OCI-LY7 (cell line): Measurements from ENCODE around the gene MBTD1. TPM values are rescaled to one million over a fixed set of nuclear protein-coding genes. Genes with fewer than 3 reads are reported as not detected.

Experiments
- BruUV-seq: library from RNA; stranded (reverse); fragments of 400-500 nt; replicated peaks from 2 replicates; lab custom pipeline; 2021; lab: Mats Ljungman, UMichigan
- CTCF ChIA-PET: fragments of 300-600 bp; sonication (Branson Sonifier 250); formaldehyde crosslinking; loops from one replicate; lab custom pipeline; 2022; ENCODE audit warnings: antibody characterized with exemption; ENCODE audit not compliant: unreplicated experiment; lab: Charles Lee
- POLR2A ChIA-PET: fragments of 300-600 bp; sonication (Branson Sonifier 250); formaldehyde crosslinking; loops from one replicate; lab custom pipeline; 2022; ENCODE audit warnings: antibody characterized with exemption; lab: Charles Lee
- DNase-seq: peaks from one replicate; pipeline ENCODE4 v3.0.0-alpha.2; 2015; ENCODE audit warnings: low spot score
- H2AFZ ChIP-seq: fragments of 200-600 bp; sonication (generic), shearing (Covaris generic); 2 replicates; pipeline ENCODE4 v1.6.1; 2014; ENCODE audit warnings: mild to moderate bottlenecking, antibody characterized with exemption, low read length, moderate library complexity
- H3K27ac ChIP-seq: fragments of 200-600 bp; sonication (generic); 2 replicates; pipeline ENCODE4 v1.5.1; 2014; ENCODE audit warnings: mixed run types, low read depth, mild to moderate bottlenecking, moderate library complexity, low read length, inconsistent platforms; ENCODE audit not compliant: poor library complexity, severe bottlenecking
- H3K36me3 ChIP-seq: fragments of 200-600 bp; sonication (generic); 2 replicates; pipeline ENCODE4 v1.6.1; 2014; ENCODE audit warnings: mild to moderate bottlenecking, antibody characterized with exemption, low read length, moderate library complexity, mixed read lengths; ENCODE audit not compliant: insufficient read depth
- H3K4me1 ChIP-seq: fragments of 200-600 bp; sonication (generic); 2 replicates; pipeline ENCODE4 v1.5.1; 2014; ENCODE audit warnings: mild to moderate bottlenecking, low read length; ENCODE audit not compliant: insufficient read depth, poor library complexity, severe bottlenecking
- H3K4me2 ChIP-seq: fragments of 200-600 bp; sonication (generic); 2 replicates; pipeline ENCODE4 v1.6.1; 2014; ENCODE audit warnings: mild to moderate bottlenecking, low read length
- H3K4me3 ChIP-seq: fragments of 200-600 bp; sonication (generic); 2 replicates; pipeline ENCODE4 v1.5.1; 2014; ENCODE audit warnings: mild to moderate bottlenecking, low read depth, low read length; ENCODE audit not compliant: poor library complexity, severe bottlenecking
- H3K79me2 ChIP-seq: fragments of 200-600 bp; sonication (generic); 2 replicates; pipeline ENCODE4 v1.6.1; 2016; ENCODE audit warnings: low read depth, mild to moderate bottlenecking, low read length, moderate library complexity, mixed read lengths; ENCODE audit not compliant: insufficient read depth
- H3K9me2 ChIP-seq: fragments of 200-600 bp; sonication (generic); 2 replicates; pipeline ENCODE4 v1.6.1; 2016; ENCODE audit warnings: mild to moderate bottlenecking, low read length, mixed read lengths; ENCODE audit not compliant: insufficient read depth
- H3K9me3 ChIP-seq: fragments of 200-600 bp; sonication (generic); 2 replicates; pipeline ENCODE4 v1.6.1; 2014; ENCODE audit warnings: mild to moderate bottlenecking, mixed run types, low read length, mixed read lengths
- H4K20me1 ChIP-seq: fragments of 200-600 bp; sonication (generic); 2 replicates; pipeline ENCODE4 v1.6.1; 2014; ENCODE audit warnings: mild to moderate bottlenecking, antibody characterized with exemption, low read length, moderate library complexity, mixed read lengths; ENCODE audit not compliant: insufficient read depth
- EZH2phosphoT487 ChIP-seq: fragments of 200-600 bp; sonication (generic); IDR thresholded peaks from 2 replicates; pipeline ENCODE4 v1.6.1; 2018; ENCODE audit warnings: low read depth, borderline replicate concordance, mild to moderate bottlenecking, mixed run types, antibody characterized with exemption, low read length, moderate library complexity, mixed read lengths
- intact Hi-C: fragments of 100-400 bp; cut with micrococcal nuclease; formaldehyde crosslinking; loops from one replicate; pipeline ENCODE4 v1.10.0; 2022; ENCODE audit not compliant: unreplicated experiment
- total RNA-seq, 2 experiments: library from RNA; depleted of rRNA in 1 of 2; stranded (reverse); fragments of >200 nt in 1 of 2; shearing (Covaris generic) in 1 of 2; gene quantifications; 2 replicates each; pipeline ENCODE4 v1.2.3, GENCODE V29; 2014 to 2022
- TF ChIP-seq, protein P1 (sequence below): fragments of 200-600 bp; sonication (generic); conservative IDR thresholded peaks from 2 replicates; pipeline ENCODE4 v1.5.1; 2014; ENCODE audit warnings: mild to moderate bottlenecking, antibody characterized with exemption, low read length, moderate library complexity, mixed read lengths

MBTD1 gene
- total RNA-seq, 2 experiments from 2014 or later = 17.3 to 39.1 TPM

DNA sequence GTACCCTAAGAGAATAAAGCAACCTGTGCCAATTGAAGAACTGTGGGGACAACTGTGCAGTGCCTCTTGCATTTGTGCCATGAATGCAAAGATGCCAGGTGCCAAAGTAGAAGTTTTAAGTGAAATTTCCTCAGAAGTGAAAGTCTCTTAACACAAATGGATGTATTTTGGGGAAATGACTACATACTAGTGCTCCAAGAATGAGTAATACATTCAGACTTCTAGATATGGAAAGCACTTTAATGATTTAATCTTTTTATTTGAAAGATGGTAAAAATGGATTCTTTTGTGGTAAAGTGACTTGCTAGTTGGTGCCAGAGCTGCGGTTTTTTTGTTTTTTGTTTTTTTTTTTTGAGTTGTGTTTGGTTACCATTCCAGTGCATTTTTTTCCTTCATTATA is 15.5 kb upstream of the MBTD1 start:
- no peak for TF ChIP-seq EZH2phosphoT487
- TF ChIP-seq, protein P1, sequence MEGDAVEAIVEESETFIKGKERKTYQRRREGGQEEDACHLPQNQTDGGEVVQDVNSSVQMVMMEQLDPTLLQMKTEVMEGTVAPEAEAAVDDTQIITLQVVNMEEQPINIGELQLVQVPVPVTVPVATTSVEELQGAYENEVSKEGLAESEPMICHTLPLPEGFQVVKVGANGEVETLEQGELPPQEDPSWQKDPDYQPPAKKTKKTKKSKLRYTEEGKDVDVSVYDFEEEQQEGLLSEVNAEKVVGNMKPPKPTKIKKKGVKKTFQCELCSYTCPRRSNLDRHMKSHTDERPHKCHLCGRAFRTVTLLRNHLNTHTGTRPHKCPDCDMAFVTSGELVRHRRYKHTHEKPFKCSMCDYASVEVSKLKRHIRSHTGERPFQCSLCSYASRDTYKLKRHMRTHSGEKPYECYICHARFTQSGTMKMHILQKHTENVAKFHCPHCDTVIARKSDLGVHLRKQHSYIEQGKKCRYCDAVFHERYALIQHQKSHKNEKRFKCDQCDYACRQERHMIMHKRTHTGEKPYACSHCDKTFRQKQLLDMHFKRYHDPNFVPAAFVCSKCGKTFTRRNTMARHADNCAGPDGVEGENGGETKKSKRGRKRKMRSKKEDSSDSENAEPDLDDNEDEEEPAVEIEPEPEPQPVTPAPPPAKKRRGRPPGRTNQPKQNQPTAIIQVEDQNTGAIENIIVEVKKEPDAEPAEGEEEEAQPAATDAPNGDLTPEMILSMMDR = no peak
- Histone ChIP-seq H4K20me1 (no peaks in the 10 kb centered on the region), H3K9me2 (no peaks in the 10 kb centered on the region), H3K4me3 (no peak overlapping the region), H2AFZ (no peak overlapping the region), H3K27ac (no peak overlapping the region), H3K79me2 (peaks cover 24% of the 10 kb centered on the region), H3K4me2 (no peak overlapping the region), H3K36me3 (peaks cover 99% of the 10 kb centered on the region), H3K4me1 (no peaks in the 10 kb centered on the region), H3K9me3 (no peaks in the 10 kb centered on the region)
- ChIA-PET POLR2A (no interaction called here), CTCF (no interaction called here)
- no TSS peak for BruUV-seq
- no peak for DNase-seq
- intact Hi-C loops = no loop called here

DNA sequence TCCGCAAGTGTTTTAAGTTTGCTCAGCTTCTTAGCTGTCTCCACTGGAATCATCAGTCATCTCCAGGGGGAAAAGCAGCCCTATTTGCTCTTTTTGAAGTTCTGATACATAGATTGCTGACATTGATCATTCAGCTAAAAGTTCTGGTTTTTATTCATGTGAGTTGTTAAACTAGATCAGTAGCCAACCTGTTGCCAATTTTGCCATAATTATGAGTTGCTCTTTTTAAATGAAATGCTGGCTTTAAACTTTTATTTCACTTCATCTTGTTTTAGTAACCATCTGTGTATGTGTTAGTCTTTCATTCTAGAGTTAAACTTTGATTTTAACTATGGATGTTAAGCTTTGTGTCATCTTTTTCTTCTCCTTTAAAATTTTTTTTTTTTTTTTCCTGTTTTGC is 13.0 kb upstream of the MBTD1 start:
- Histone ChIP-seq H3K9me3 (no peaks in the 10 kb centered on the region), H3K36me3 (peaks cover 99% of the 10 kb centered on the region), H3K79me2 (peaks cover 46% of the 10 kb centered on the region), H3K9me2 (no peaks in the 10 kb centered on the region), H3K4me2 (no peak overlapping the region), H3K27ac (no peak overlapping the region), H4K20me1 (no peaks in the 10 kb centered on the region), H2AFZ (no peak overlapping the region), H3K4me1 (no peaks in the 10 kb centered on the region), H3K4me3 (no peak overlapping the region)
- no TSS peak for BruUV-seq
- no peak for DNase-seq
- ChIA-PET POLR2A (interaction anchor here (0.6 to 1.4 kb wide), 7 partner anchors 12 to 1365 kb away, joined by 3 to 5 read pairs (median 4); partner anchors contain the start of gene UTP18), CTCF (no interaction called here)
- TF ChIP-seq, protein P1 = no peak
- no peak for TF ChIP-seq EZH2phosphoT487
- intact Hi-C loops = loop anchor here (5.0 kb wide), 1 partner anchor 66 kb away; no protein-coding TSS in a partner anchor

DNA sequence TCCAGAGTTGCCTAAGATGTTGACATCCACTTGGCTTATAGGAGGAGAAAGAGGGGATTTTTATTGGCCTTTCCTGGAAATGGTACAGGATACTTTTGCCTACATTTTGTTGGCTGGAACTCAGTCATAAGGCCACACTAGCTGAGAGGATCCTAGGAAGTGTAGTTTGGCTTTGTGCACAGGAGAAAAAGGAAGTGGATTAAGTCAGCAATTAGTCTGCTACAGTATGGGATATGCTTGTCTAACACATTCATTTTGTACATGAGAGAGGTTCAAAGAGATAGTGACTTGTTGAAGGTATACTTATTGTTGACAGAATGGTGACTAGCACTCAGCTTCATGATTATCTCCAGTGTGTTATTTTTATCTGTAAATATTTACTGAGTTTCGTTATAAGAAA is 10.8 kb upstream of the MBTD1 start:
- TF ChIP-seq, protein P1 = no peak
- no peak for TF ChIP-seq EZH2phosphoT487
- peaks cover 99% of the 10 kb centered on the region for H3K36me3 ChIP-seq
- POLR2A ChIA-PET = interaction anchor here (0.6 kb wide), 1 partner anchor 32 kb away, joined by 3 read pairs; no protein-coding TSS in a partner anchor

More for the DNA sequence above, 10.8 kb upstream of the MBTD1 start:
- CTCF ChIA-PET = no interaction called here
- no peak overlapping the region for H3K27ac ChIP-seq
- no peak overlapping the region for H3K4me3 ChIP-seq
- no peak overlapping the region for H2AFZ ChIP-seq
- BruUV-seq = no TSS peak
- H3K9me2 ChIP-seq = no peaks in the 10 kb centered on the region
- no peaks in the 10 kb centered on the region for H3K4me1 ChIP-seq
- 0 out of 2 replicates have a peak, but pooled peaks cover 3% of the 10 kb centered on the region for H4K20me1 ChIP-seq
- intact Hi-C loops = loop anchor here (5.0 kb wide), 1 partner anchor 63 kb away; no protein-coding TSS in a partner anchor
- no peak overlapping the region for H3K4me2 ChIP-seq
- peaks cover 67% of the 10 kb centered on the region for H3K79me2 ChIP-seq
- no peak for DNase-seq
- no peaks in the 10 kb centered on the region for H3K9me3 ChIP-seq
